ENCODE measurements around the gene PDE6G.
A peak's percentile ranks its signal among the peaks of the same experiment; 100 is the strongest.

PDE6G gene

DNA sequence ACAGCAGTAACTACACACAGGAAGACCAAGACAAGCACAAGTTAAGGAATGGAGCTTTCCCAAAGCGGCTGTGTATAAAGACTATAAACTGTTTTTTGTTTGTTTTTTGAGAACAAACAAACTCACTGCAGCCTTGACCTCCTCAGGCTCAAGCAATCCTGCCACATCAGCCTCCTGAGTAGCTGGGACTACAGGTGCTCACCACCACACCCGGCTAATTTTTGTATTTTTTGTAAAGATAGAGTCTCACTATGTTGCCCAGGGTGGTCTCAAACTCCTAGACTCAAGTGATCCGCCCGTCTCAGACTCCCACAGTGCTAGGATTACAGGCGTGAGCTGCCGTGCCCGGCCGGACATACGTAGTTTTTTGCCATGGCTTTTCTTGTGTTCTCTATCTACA lies 4.1 kb upstream of the PDE6G start:
- DNase-seq, result no peak

DNA sequence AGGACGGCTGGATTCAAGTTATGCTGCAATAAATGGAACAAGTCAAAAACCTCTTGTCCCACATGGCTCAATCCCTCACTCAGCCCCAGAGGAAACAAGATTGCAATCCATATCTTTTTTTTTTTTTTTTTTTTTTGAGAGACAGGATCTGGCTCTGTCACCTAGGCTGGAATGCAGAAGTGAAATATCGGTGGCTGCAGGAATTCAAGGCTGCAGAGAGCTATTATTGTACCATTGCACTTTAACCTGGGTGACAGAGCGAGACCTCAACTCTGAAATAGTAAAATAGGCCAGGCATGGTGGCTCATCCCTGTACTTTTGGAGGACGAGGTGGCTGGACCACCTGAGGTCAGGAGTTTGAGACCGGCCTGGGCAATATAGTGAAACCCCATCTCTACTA lies 2.7 kb upstream of the PDE6G start:
- no peak for DNase-seq

DNA sequence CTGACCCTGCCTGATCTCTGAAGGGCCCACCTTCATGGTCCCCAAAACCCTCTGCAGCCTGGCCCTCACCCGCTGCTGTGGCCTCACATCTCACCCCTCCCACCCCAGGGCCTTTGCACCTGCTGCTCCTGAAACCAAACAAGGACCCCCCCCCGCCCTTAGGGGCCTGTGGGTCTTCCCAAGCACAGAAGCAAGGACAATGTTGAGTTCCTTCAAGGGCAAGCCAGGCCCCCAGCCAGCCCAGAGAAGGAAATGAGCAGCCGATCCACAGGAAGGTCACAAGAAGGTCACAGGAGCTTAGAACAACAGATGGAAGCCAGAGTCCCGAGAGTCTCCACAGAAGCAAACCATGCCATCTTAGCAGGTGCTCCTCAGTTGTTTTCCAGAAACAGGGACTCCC lies 493 bp upstream of the PDE6G start:
- DNase-seq, result no peak

DNA sequence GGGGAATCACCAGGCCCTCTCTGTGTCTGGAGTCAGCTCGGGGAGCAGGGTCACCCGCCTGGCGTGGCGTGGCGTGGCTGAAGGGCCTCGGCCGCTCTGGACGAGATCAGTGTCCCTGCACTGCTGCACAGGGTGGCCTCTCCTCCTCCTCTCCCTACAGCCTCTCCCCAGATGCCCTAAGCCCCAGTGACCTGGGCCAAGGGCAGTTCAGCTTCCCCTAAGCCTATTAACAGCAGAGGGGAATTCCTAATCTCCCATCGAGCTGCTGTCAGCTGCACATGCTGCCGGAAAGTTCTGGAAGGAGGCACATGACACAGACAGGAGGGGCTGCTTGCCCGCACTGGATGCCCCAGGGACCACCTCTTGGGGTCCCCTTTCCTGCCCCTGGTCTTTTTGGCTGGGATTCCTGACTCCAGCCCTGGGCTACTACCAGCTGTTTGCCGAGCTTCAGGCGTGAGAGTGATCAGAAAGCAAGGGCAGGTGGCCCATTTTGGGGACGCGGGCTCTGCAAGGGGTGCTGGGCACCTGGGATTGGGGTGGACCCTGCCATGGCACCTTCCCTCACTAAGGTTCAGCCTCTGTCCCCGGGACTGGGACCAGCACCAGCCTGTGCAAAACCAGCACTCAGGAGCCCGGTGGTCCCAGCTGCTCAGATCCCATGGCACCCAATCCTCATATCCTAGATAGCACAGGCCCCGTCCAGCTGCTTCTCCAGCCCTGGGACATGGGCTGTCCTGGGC lies 794 bp downstream of the PDE6G start:
- DNase-seq, result peak; percentile 18

DNA sequence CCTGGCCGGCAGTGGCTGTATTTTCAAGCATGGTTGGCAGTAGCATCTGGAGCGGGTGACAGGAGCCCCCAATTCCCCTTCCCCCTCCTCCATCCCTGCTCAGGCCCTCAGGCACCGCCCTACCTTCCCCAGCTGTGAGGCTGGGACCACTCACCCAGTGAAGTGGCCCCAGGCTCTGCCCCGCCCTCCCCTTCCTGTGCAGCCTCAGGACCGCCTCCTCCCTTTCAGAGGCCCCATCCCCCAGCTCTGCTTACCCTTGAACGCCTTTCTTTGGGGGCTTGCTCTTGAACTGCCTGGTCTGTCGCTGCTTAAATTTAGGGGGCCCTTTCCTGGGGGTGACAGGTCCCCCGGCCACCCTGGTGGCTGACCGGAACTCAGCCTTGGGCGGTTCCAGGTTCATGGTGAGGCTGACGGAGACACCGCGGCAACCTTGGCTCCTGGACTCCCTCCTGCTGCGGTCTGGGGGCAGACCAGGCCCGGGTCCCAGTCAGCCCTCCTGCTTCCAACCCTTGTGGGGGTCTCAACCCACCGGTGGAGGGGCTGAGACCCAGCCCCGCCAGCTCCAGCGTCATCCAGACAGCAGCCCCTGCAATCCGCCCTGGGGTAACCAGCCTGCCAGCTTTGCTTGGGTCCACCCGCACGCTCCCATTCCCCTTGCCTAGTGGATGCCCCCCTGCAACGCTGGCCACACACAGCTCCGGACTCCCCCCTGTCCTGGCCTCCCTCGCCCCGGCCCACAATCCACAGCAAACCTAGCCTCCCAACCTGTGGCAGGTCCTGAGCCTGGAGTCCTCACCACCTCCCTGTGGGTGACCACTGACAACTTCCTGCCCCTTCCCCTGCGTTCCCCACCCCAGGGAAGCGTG lies 3.2 kb downstream of the PDE6G start:
- no peak for DNase-seq

DNA sequence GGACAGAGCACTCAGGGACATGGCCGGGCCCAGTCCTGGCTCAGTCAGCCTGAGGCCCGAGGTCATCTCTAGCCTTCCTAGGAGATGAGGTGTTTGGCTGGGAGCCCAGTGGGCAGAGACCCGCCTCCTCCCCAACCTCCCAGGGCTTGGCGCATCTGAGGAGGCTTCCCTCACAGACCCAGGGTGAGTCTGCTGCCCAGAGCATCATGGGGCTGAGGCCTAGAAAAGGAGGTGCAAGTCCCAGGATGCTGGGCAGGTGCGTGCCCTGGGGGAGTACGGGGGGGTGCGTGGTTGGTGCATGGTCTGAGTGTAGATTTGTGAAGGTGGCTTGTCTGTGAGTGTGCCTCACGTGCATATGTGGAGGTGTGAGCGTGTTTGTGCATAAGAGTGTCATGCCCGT lies 4.7 kb downstream of the PDE6G start:
- DNase-seq, result no peak

DNA sequence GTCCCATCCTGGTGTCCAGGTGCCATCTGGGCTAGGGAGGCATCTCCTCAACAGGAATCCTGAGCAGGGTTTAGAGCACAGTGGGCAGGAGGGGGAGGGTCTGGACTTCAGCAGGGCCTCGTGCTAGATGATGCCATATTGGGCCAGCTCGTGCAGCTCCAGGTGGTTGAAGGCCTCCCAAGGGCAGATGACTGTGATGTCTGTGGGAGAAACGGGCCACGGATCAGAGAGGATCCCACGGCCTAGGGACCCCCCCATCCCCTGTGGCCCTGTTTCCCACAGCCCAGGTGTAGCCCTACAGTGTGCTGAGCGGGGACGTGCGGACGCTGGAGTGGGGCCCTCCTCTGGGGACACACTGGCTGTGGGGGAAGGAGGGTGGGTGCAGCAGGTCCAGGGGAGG lies 5.4 kb downstream of the PDE6G start:
- no peak for DNase-seq

DNA sequence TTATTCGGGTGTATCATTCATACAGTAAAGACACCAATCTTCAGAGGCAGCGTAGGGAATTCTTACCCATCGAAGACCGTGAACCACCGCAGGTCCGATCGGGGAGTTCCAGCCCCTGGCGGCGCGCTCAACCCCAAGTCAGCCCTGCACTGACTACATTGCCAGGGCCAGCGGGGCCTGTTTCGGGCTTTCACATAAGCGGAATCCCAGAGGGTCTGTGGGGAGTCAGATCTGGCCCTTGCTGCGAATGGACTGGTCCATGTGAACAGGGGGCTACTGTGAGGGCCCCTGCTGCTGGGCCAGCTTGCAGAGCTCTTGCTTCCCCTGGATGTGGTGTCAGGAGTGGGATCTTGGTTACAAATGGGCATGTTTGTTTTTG lies 7.6 kb downstream of the PDE6G start:
- no peak for DNase-seq

DNA sequence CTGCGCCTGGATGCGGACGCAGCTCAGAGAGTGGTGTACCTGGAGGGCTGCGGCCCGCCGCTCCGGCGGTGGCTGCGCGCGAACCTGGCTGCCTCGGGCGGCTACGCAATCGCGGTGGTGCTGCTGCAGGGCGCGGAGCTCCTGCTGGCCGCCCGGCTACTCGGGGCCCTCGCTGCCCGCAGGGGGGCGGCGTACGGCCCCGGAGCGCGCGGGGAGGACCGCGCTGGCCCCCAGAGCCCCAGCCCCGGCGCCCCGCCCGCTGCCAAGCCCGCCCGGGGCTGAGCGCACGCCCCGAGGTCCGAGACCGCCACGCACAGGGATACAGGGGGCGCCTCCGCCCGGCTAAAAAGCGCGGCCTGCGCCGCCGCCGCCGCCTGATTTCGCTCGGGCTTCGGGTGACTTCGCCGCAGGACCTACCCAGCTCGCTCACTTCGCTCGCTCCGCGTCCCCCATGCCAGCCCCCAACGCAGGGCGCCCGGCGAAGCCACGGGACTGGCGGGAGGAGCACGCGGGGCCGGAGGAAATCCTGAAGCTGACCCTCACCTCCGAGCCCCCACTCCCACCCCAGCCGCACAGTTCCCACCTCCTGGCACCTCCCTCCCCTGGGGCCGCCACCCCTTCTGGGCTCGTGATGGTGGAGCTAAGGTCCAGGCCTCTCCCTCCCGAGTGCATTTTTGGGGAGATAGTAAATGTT lies 8.2 kb downstream of the PDE6G start:
- no peak for DNase-seq

DNA sequence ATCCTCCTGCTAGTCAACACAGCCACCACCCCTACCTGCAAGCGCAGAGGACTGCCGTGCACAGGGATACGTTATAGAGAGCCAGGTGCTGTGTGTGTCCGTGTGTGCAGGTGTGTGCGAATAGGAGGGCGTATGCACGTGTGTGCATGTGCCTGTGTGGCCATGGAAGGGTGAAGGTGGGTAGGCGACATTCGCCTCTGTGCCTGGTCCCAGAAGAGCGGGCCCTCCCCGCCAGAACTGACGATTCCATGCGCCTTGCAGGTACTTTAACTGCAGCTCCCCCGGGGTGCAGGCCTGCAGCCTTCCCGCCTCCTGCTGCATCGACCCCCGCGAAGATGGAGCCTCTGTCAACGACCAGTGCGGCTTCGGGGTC lies 8.7 kb downstream of the PDE6G start:
- no peak for DNase-seq

DNA sequence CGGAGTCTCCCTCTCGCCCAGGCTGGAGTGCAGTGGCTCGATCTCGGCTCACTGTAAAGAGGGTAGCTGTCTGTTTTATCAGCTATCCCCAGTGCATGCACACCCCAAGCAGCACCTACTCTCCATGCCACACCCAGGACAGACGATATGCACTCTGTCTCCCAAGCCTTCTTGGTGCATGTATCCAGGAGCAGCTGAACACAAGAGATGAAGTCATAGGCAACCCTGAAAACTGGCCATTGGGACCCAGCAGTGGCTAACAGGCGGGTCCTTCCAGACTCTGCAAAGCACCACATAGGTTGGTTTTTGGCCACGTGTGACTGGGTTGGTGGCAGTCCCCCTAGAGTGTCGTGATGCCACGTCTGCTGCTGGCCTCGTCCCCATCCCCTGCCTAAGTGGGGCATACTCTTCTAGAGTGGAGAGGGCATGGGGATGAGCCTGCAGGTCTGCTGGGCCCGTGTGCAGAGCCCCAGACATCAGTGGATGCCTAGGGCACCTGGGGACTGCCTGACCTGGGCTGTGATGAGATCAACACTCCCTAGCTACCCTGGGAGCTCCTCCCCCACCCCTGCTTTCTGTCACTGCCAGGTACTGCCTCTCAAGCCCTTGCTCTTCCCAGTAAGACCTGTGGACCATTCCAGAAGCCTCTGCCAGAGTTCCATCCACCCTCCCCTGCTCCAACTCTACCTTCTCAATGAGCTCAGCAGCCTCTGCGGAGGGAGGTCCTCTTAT lies 9.3 kb downstream of the PDE6G start:
- no peak for DNase-seq

DNA sequence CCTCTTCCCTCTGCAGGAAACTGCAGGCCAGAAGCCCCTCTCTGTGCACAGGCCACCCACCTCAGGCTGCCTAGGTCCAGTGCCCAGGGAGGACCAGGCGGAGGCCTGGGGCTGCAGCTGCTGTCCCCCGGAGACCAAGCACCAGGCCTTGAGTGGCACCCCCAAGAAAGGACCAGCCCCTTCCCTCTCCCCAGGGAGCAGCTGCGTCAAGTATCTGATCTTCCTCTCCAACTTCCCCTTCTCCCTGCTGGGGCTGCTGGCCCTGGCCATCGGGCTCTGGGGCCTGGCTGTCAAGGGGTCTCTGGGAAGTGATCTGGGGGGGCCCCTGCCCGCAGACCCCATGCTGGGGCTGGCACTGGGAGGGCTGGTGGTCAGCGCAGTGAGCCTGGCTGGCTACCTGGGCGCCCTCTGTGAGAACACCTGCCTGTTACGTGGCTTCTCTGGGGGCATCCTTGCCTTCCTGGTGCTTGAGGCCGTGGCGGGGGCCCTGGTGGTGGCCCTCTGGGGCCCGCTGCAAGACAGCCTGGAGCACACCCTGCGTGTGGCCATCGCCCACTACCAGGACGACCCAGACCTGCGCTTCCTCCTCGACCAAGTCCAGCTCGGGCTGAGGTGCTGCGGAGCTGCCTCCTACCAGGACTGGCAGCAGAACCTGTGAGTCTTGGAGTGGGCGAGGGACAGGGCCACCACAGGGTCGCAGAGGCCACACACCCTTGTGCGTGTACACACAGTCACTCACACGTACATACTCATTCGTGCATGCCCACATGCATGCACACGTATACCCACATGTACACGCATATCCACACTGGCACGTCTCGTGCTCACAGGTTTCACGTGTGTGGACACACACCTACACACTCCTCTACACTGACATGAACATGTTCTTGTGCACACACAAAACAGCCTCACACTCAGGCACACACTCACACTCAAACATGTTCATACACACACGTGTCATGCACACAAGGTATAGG lies 11.1 kb downstream of the PDE6G start:
- DNase-seq, result no peak

DNA sequence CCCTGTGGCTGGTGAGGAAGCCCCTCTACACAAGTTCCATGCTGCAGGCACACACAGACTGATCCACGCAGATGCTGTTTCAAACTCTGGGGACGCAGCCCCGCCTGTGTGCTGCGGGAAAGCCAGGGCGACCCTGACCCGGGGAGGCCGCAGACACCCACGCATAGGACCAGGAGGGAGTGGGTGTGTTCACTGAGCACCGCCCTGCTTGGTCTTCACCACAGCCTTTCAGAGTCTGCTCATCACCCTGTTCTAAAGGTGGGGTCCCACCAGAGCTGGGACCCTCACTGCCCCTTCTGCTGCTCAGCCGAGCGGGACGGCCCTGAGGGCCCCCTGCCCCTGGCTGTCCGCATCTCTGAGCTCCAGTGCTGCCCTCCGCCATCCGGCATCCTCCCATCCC lies 11.8 kb downstream of the PDE6G start:
- no peak for DNase-seq

DNA sequence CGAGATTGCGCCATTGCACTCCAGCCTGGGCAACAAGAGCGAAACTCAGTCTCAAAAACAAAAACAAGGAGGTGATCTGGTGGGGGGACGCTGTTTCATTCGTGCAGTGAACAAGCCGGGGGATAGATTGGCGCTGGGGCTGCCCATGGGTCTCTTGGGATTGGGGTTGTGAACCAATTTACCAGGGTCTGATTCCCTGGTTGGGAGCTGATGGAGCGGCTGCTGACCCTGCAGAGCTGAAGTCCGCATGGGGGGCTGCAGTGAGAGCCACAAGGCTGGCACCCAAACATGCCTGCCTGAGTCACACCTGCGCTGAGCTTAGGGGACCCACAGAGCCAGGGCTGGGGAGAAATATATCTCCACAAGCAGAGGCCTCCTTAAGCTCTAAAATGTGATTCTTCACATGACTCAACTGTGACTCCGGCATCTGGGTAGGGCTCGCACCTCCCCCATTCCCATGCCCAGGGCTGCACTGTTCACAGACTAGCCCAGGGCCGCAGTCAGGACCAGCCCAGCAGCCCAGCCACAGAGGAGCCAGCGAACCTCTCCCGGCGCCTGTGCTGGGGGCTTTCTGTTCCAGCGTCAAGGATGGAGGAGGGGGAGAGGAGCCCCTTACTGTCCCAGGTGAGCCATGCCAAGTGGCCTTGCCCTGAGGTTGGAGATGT lies 14.4 kb downstream of the PDE6G start:
- no peak for DNase-seq

DNA sequence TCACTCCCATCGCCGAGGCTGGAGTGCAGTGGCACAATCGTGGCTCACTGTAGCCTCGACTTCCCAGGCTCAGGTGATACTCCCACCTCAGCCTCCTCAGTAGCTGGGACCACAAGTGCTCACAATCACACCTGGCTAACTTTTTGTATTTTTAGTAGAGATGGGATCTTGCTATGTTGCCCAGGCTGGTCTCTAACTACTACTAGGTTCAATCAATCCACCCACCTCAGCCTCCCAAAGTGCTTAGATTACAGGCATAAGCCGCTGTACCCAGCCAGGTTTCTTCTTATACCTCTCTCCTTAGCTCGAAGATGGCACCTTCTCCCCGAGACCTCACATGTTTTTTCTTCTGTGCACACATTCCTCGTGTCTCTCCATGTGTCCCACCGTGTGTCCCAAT lies 16.3 kb downstream of the PDE6G start:
- no peak for DNase-seq

DNA sequence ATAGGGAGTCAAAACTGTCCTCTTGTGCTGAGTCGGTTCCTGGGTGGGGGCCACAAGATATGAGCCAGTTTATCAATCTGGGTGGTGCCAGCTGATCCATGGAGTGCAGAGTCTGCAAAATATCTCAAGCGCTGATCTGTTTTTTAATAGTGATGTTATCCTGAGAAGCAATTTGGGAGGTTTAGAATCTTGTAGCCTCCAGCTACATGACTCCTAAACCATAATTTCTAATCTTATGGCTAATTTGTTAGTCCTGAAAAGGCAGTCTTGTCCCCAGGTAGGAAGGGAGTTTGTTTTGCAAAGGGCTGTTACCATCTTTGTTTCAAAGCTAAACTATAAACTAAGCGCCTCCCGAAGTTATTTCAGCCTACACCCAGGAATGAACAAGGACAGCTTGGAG lies 17.7 kb downstream of the PDE6G start:
- no peak for DNase-seq

DNA sequence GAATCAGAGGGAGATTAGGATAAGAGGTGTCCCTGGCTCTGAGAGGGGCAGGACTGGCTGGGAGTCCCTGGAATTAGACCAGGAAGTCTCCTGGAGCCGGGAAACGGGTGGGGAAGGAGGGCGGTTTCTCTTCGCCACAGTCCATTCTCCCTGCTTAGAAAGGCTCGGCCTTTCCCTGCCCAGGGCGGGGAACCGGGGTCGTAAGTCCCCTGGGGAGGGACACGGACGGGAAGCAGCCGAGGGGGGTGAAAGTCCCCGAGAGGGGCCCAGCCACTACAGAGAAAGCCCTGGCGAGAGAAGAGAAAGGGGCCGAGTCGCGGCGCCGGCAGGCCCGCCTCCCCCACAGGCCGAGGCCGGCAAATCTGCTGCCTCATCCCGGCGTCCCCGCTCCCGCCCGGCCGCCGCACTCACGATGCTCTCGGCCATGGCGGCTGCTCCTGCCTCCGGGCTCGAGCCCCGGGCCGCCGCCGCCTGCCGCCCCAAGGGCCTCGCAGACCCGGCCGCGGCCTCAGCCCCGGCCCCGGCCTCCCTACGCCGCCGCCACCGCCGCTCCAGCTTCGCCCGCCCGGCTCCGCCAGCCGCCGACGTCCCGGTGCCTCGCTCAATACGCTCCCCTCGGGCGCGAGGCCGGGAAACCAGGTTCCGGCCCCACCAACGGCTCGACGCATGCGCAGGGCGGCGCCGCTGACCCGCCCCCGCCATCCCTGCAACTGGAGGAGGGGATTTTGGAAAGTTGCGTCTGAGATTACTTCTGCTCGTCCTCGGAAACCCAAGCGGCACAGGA lies 19.6 kb downstream of the PDE6G start, which contains the start of the genes NPLOC4 and TSPAN10:
Gene NPLOC4 (minus strand): TSS at position 608 of the 784 bp plus-strand sequence. CDS start 182 bp downstream, at position 426.
Gene TSPAN10 (plus strand): TSS at position 692 of the 784 bp plus-strand sequence. CDS start 5,217 bp downstream, outside the sequence.
- DNase-seq, result peak; percentile 97

DNA sequence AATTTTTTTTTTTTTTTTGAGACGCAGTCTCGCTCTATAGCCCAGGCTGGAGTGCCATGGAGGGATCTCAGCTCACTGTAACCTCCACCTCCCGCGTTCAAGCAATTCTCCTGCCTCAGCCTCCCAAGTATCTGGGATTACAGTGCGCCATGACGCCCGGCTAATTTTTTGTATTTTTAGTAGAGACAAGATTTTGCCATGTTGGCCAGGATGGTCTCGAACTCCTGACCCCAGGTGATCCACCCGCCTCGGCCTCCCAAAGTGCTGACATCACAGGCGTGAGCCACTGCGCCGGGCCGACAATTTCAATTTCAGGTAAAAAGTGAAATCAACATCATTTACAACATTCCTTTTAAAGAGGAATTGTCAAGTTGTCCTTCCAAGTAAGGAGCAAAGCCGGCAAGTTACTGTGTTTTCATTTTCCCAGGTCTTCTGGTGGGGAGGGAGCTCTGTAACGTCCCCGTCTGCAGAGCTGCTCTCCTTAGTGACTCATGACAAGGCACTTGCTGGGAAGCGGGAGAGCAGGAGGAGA lies 20.3 kb downstream of the PDE6G start:
- DNase-seq, result peak; percentile 41

DNA sequence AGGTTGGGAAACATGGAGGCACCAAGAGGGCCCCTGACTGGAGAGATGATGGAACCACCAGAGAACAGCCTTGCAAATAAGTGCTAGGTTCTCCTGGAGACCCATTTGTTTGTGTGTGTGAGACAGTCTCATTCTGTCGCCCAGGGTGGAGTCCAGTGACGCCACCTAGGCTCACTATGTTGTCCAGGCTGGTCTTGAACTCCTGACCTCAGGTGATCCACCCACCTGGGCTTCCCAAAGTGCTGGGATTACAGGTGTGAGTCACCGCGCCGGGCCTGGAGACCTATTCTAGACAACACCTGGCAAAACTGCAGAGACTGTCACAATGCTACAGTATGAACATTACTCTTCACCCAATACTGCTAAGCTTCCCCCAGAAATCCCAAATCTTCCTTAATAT lies 20.9 kb downstream of the PDE6G start:
- DNase-seq, result no peak

DNA sequence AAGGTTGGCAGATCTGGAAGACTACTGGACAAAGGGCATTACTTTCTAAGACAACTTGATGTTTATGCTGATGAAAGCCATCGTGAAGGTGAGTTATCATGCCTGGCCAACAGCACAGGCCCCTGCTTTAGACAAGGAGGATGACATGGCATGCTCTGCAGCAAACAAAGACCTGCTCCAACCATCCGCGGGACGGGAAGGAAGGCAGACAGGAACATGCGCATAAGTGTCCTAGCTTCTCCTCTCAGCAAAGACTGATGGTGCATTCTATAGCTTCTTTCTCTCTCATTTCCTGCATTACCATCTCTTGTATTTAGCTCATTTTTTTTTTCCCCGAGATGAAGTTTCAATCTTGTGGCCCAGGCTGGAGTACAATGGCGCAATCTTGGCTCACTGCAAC lies 24.9 kb downstream of the PDE6G start:
- no peak for DNase-seq

Measured in suppressor macrophage treated with lipopolysaccharide for 4 hours (primary cell).